Left lung (tissue), 10 donors: ENCODE measurements around the gene LITAFD. TPM values are rescaled to one million over a fixed set of nuclear protein-coding genes. Genes with fewer than 3 reads are reported as not detected.
A peak's percentile ranks its signal among the peaks of the same experiment; 100 is the strongest.

ENCODE experiments used
- ATAC-seq: fragments of 200-7000 bp; cut with Tn5 transposase; one replicate; pipeline ENCODE4 v1.9.1; 2020; ENCODE audit warnings: moderate library complexity
- DNase-seq, 4 donors: peaks; one replicate each; pipeline ENCODE4 v3.0.0-alpha.2; 2013 to 2020
- H3K27ac ChIP-seq, 2 donors: fragments of 200-600 bp; sonication (generic) in 1 of 2; one replicate each; pipeline versions ENCODE4 v1.5.0 to v1.8.0; 2020 to 2021
- H3K27me3 ChIP-seq, 2 donors: fragments of 200-600 bp; sonication (generic) in 1 of 2; one replicate each; pipeline versions ENCODE4 v1.5.0 to v1.8.0; 2020 to 2021
- H3K36me3 ChIP-seq, 2 donors: fragments of 200-600 bp; sonication (generic) in 1 of 2; one replicate each; pipeline versions ENCODE4 v1.5.0 to v1.8.0; 2020 to 2021
- H3K4me1 ChIP-seq, 2 donors: fragments of 200-600 bp; one replicate each; pipeline ENCODE4 v1.8.0; 2021
- H3K4me3 ChIP-seq, 2 donors: fragments of 200-600 bp; sonication (generic) in 1 of 2; one replicate each; pipeline versions ENCODE4 v1.5.0 to v1.8.0; 2020 to 2021; ENCODE audit warnings: mild to moderate bottlenecking in 1 of 2
- H3K9me3 ChIP-seq, 2 donors: fragments of 200-600 bp; sonication (generic) in 1 of 2; one replicate each; pipeline versions ENCODE4 v1.5.0 to v1.8.0; 2020 to 2021
- CTCF ChIP-seq, 2 donors: fragments of 200-600 bp; sonication (generic) in 1 of 2; IDR thresholded peaks; one replicate each; pipeline versions ENCODE4 v1.5.0 to v1.8.0; 2021; ENCODE audit warnings: antibody characterized with exemption in 2 of 2
- intact Hi-C, 2 donors: fragments of 100-400 bp; cut with DNase I; formaldehyde crosslinking; loops; one replicate each; pipeline versions ENCODE4 v1.11.2 to v1.14.2; 2022
- polyA plus RNA-seq, 6 donors: library from polyadenylated mRNA; unstranded; fragments of 120-200 nt; gene quantifications; one replicate each; pipeline ENCODE4 v1.2.1, GENCODE V29; 2013; ENCODE audit not compliant: insufficient read length in 6 of 6
- total RNA-seq, 2 donors: library from RNA; stranded (reverse); fragmentation: NEBNext Ultra II Directional; extraction: Animal tissue kit (Norgen Biotek cat#: 25700); gene quantifications; one replicate each; pipeline ENCODE4 v1.2.1, GENCODE V29; 2021
- donor health status: DM: no; HTN: yes; CAD: no.
- donor health status: DM: no; HTN: no; CAD: no.

The LITAFD gene
- total and polyA plus RNA-seq, 8 donors = 0.18 to 0.27 TPM; not detected in 6

GRCh38 chr16:8925455-8925854 lies 43.3 kb downstream of the LITAFD start:
- no peak for TF ChIP-seq CTCF (IDR thresholded peaks at IDR 0.05)
- H3K36me3 ChIP-seq = peaks cover 0 to 68% of the 10 kb centered on the region in 2 donors
- DNase-seq = no peak
- H3K27ac ChIP-seq = no peak overlapping the region
- H3K4me1 ChIP-seq = peaks cover 6 to 13% of the 10 kb centered on the region in 2 donors
- no peak overlapping the region for H3K4me3 ChIP-seq
- no peak for ATAC-seq
- no peaks in the 10 kb centered on the region for H3K27me3 ChIP-seq
- intact Hi-C loops = no loop called here
- no peaks in the 10 kb centered on the region for H3K9me3 ChIP-seq

GRCh38 chr16:8926827-8927226 lies 44.7 kb downstream of the LITAFD start:
- intact Hi-C loops = no loop called here
- Histone ChIP-seq H3K27ac (no peak overlapping the region), H3K4me3 (no peak overlapping the region), H3K9me3 (no peaks in the 10 kb centered on the region), H3K36me3 (peaks cover 0 to 55% of the 10 kb centered on the region in 2 donors), H3K4me1 (peaks cover 6 to 15% of the 10 kb centered on the region in 2 donors), H3K27me3 (no peaks in the 10 kb centered on the region)
- no peak for DNase-seq
- no peak for TF ChIP-seq CTCF (IDR thresholded peaks at IDR 0.05)
- no peak for ATAC-seq

GRCh38 chr16:8928467-8928957 lies 46.4 kb downstream of the LITAFD start:
- intact Hi-C loops = no loop called here
- H3K4me3 ChIP-seq = no peak overlapping the region
- no peaks in the 10 kb centered on the region for H3K27me3 ChIP-seq
- H3K9me3 ChIP-seq = no peaks in the 10 kb centered on the region
- H3K4me1 ChIP-seq = peaks cover 6 to 19% of the 10 kb centered on the region in 2 donors
- peak; percentile 54 for ATAC-seq
- peak in 2 of 4 donors; percentile 45 to 73 for DNase-seq
- peaks cover 0 to 38% of the 10 kb centered on the region in 2 donors for H3K36me3 ChIP-seq
- TF ChIP-seq CTCF (IDR thresholded peaks at IDR 0.05) = no peak
- H3K27ac ChIP-seq = no peak overlapping the region

GRCh38 chr16:8929086-8929748 lies 47.1 kb downstream of the LITAFD start:
- Histone ChIP-seq H3K27me3 (no peaks in the 10 kb centered on the region), H3K27ac (no peak overlapping the region), H3K9me3 (no peaks in the 10 kb centered on the region), H3K4me1 (peaks cover 6 to 16% of the 10 kb centered on the region in 2 donors), H3K36me3 (peaks cover 0 to 36% of the 10 kb centered on the region in 2 donors), H3K4me3 (no peak overlapping the region)
- ATAC-seq (no peak), DNase-seq (no peak)
- no peak for TF ChIP-seq CTCF (IDR thresholded peaks at IDR 0.05)
- intact Hi-C loops = no loop called here

GRCh38 chr16:8931859-8932258 lies 49.7 kb downstream of the LITAFD start:
- no peak for TF ChIP-seq CTCF (IDR thresholded peaks at IDR 0.05)
- peak; percentile 71 for ATAC-seq
- no peak overlapping the region for H3K27ac ChIP-seq
- H3K9me3 ChIP-seq = no peaks in the 10 kb centered on the region
- peaks cover 6 to 33% of the 10 kb centered on the region in 2 donors for H3K4me1 ChIP-seq
- peak in 2 of 4 donors; percentile 50 to 67 for DNase-seq
- intact Hi-C loops = no loop called here
- H3K4me3 ChIP-seq = no peak overlapping the region
- H3K36me3 ChIP-seq = peaks cover 0 to 27% of the 10 kb centered on the region in 2 donors
- H3K27me3 ChIP-seq = no peaks in the 10 kb centered on the region
